GM23338 (cell line): Measurements from ENCODE around the gene ZDHHC5. TPM values are rescaled to one million over a fixed set of nuclear protein-coding genes. Genes with fewer than 3 reads are reported as not detected.

Source experiments
- ATAC-seq: fragments of 200-7000 bp; cut with Tn5 transposase; 3 replicates; pipeline ENCODE4 v1.9.1; 2020
- DNase-seq: peaks from one replicate; pipeline ENCODE4 v3.0.0-alpha.2; 2015; ENCODE audit warnings: low spot score
- H2AFZ ChIP-seq: fragments of 200-600 bp; sonication (generic); 2 replicates; pipeline ENCODE4 v1.8.0; 2016; ENCODE audit warnings: antibody characterized with exemption, mild to moderate bottlenecking, moderate library complexity
- H3F3A ChIP-seq: fragments of 200-600 bp; sonication (generic); replicated peaks from 2 replicates; pipeline ENCODE4 v1.8.0; 2017; ENCODE audit warnings: antibody characterized with exemption, mixed run types, low read depth
- H3K27ac ChIP-seq: fragments of 200-600 bp; sonication (generic); 2 replicates; pipeline ENCODE4 v1.6.1; 2016; ENCODE audit warnings: low read depth
- H3K27me3 ChIP-seq: fragments of 200-600 bp; sonication (generic); 2 replicates; pipeline ENCODE4 v1.8.0; 2016; ENCODE audit warnings: mild to moderate bottlenecking, mixed run types, moderate library complexity; ENCODE audit not compliant: insufficient read depth
- H3K36me3 ChIP-seq: fragments of 200-600 bp; sonication (generic); 2 replicates; pipeline ENCODE4 v1.8.0; 2016; ENCODE audit warnings: mild to moderate bottlenecking; ENCODE audit not compliant: insufficient read depth
- H3K4me1 ChIP-seq: fragments of 200-600 bp; sonication (generic); 2 replicates; pipeline ENCODE4 v1.8.0; 2016; ENCODE audit warnings: mild to moderate bottlenecking, moderate library complexity; ENCODE audit not compliant: insufficient read depth
- H3K4me2 ChIP-seq: fragments of 200-600 bp; sonication (generic); 2 replicates; pipeline ENCODE4 v1.7.1; 2017; ENCODE audit warnings: mixed run types
- H3K4me3 ChIP-seq: fragments of 200-600 bp; sonication (generic); 2 replicates; pipeline ENCODE4 v1.6.1; 2016; ENCODE audit warnings: mixed run types
- H3K79me2 ChIP-seq: fragments of 200-600 bp; sonication (generic); replicated peaks from 2 replicates; pipeline ENCODE4 v1.8.0; 2017; ENCODE audit warnings: mild to moderate bottlenecking; ENCODE audit not compliant: insufficient read depth
- H3K9me2 ChIP-seq: fragments of 200-600 bp; sonication (generic); 2 replicates; pipeline ENCODE4 v1.8.0; 2017; ENCODE audit not compliant: insufficient read depth
- H4K20me1 ChIP-seq: fragments of 200-600 bp; sonication (generic); replicated peaks from 2 replicates; pipeline ENCODE4 v1.8.0; 2017; ENCODE audit warnings: mild to moderate bottlenecking; ENCODE audit not compliant: insufficient read depth
- H3K27ac Mint-ChIP-seq: 2 replicates; pipeline ENCODE4 v1.8.0; 2020; ENCODE audit warnings: inconsistent platforms, mild to moderate bottlenecking, moderate library complexity, mixed read lengths
- H3K27me3 Mint-ChIP-seq: 3 replicates; pipeline ENCODE4 v1.8.0; 2022; ENCODE audit warnings: low read depth, mild to moderate bottlenecking, moderate library complexity, mixed read lengths, inconsistent platforms; ENCODE audit not compliant: insufficient read depth, poor library complexity
- H3K36me3 Mint-ChIP-seq: 3 replicates; pipeline ENCODE4 v1.8.0; 2021; ENCODE audit warnings: low read depth, mild to moderate bottlenecking, inconsistent platforms, moderate library complexity, mixed read lengths
- H3K4me1 Mint-ChIP-seq: 3 replicates; pipeline ENCODE4 v1.8.0; 2020; ENCODE audit warnings: mild to moderate bottlenecking, inconsistent platforms, mixed read lengths
- H3K4me3 Mint-ChIP-seq: 3 replicates; pipeline ENCODE4 v1.8.0; 2021; ENCODE audit warnings: moderate library complexity, mild to moderate bottlenecking, inconsistent platforms, mixed read lengths
- H3K9me3 Mint-ChIP-seq: 3 replicates; pipeline ENCODE4 v1.8.0; 2020; ENCODE audit warnings: moderate library complexity, mild to moderate bottlenecking, inconsistent platforms, mixed read lengths
- CREB1 ChIP-seq: fragments of 250-450 bp; sonication (Bioruptor Pico); IDR thresholded peaks from 2 replicates; pipeline ENCODE4 v1.5.0; 2020; ENCODE audit warnings: low read depth, mild to moderate bottlenecking, moderate library complexity
- EZH2 ChIP-seq: fragments of 200-600 bp; sonication (generic); IDR thresholded peaks from one replicate; pipeline ENCODE4 v1.8.0; 2017; ENCODE audit warnings: antibody characterized with exemption, mild to moderate bottlenecking, low read depth; ENCODE audit not compliant: unreplicated experiment
- NANOG ChIP-seq: IDR thresholded peaks from 2 replicates; pipeline ENCODE4 v1.6.1; 2016; ENCODE audit warnings: antibody characterized with exemption, borderline replicate concordance
- STAT1 ChIP-seq: IDR thresholded peaks from one replicate; pipeline ENCODE4 v1.6.1; 2016; ENCODE audit warnings: antibody characterized with exemption; ENCODE audit not compliant: unreplicated experiment
- polyA plus RNA-seq: library from polyadenylated mRNA; unstranded; fragments of >200 nt; fragmentation: Nextera tagmentation; extraction: Ambion mirVana; gene quantifications from 2 replicates; pipeline ENCODE4 v1.2.1, GENCODE V29; 2016
- total RNA-seq: library from RNA; depleted of rRNA; stranded (reverse); fragments of >200 nt; shearing (Covaris generic); gene quantifications from 2 replicates; pipeline ENCODE4 v1.2.3, GENCODE V29; 2014
- TF ChIP-seq, protein P1 (sequence below), 2 experiments: fragments of 200-600 bp in 1 of 2; sonication (generic) in 1 of 2; conservative IDR thresholded peaks; 2 replicates each; pipeline versions ENCODE4 v1.5.1 to v1.6.1; 2016 to 2017; ENCODE audit warnings: antibody characterized with exemption in 2 of 2, low read depth in 2 of 2, mild to moderate bottlenecking in 2 of 2, moderate library complexity in 1 of 2
- TF ChIP-seq, protein P2 (sequence below): IDR thresholded peaks from 2 replicates; pipeline ENCODE4 v1.6.1; 2016; ENCODE audit warnings: antibody characterized with exemption
- TF ChIP-seq, protein P3 (sequence below): IDR thresholded peaks from one replicate; pipeline ENCODE4 v1.6.1; 2018; ENCODE audit warnings: antibody characterized with exemption; ENCODE audit not compliant: unreplicated experiment

Gene ZDHHC5
- total and polyA plus RNA-seq, 2 experiments from 2014 or later = 16.9 to 42.3 TPM

DNA sequence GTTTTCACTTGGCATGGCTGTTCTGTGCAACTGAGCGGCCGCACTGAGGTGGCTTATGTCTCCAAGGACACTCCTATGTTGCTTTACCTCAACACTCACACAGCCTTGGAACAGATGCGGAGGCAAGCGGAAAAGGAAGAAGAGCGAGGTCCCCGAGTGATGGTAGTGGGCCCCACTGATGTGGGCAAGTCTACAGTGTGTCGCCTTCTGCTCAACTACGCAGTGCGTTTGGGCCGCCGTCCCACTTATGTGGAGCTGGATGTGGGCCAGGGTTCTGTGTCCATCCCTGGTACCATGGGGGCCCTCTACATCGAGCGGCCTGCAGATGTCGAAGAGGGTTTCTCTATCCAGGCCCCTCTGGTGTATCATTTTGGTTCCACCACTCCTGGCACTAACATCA, 8.2 kb upstream of the ZDHHC5 start:
- H3F3A ChIP-seq = peaks cover 3% of the 10 kb centered on the region; the same call in 1 of the 2 replicates
- no peak overlapping the region for H3K27ac Mint-ChIP-seq

DNA sequence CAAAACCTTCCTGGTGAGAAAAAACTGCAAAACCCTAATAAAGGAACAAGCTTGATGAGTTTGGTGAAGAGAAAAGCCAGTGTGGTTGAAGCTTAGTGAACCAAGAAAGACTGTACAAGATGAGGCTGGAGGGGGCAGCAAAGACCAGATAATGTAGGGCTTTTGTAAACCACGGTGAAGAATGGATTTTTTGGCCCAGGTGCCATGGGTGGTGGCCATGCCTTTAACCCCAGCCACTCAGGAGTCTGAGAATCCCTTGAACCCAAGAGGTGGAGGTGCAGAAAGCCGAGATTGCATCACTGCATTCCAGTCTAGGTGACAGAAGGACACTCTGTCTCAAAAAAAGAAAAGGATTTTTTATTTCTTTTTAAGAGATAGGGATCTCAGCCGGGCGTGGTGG, 5.0 kb upstream of the ZDHHC5 start:
- H3K4me2 ChIP-seq = no peak overlapping the region
- H3K9me2 ChIP-seq = no peaks in the 10 kb centered on the region
- peaks cover 3% of the 10 kb centered on the region; the same call in 2 of the 3 replicates for H3K4me1 Mint-ChIP-seq
- H3K36me3 ChIP-seq = peaks cover 18% of the 10 kb centered on the region
- peaks cover 12% of the 10 kb centered on the region for H3K27me3 Mint-ChIP-seq
- H3K27ac Mint-ChIP-seq = no peak overlapping the region
- H3K4me3 Mint-ChIP-seq = no peak overlapping the region
- ATAC-seq (no peak), DNase-seq (peak; percentile 61)
- H3K4me3 ChIP-seq = no peak overlapping the region
- H2AFZ ChIP-seq = no peak overlapping the region
- H3K36me3 Mint-ChIP-seq = peaks cover 31% of the 10 kb centered on the region
- no peaks in the 10 kb centered on the region for H3K27me3 ChIP-seq
- peaks cover 16% of the 10 kb centered on the region for H3K79me2 ChIP-seq
- H3K27ac ChIP-seq = no peak overlapping the region
- no peak for TF ChIP-seq NANOG
- TF ChIP-seq, protein P1, sequence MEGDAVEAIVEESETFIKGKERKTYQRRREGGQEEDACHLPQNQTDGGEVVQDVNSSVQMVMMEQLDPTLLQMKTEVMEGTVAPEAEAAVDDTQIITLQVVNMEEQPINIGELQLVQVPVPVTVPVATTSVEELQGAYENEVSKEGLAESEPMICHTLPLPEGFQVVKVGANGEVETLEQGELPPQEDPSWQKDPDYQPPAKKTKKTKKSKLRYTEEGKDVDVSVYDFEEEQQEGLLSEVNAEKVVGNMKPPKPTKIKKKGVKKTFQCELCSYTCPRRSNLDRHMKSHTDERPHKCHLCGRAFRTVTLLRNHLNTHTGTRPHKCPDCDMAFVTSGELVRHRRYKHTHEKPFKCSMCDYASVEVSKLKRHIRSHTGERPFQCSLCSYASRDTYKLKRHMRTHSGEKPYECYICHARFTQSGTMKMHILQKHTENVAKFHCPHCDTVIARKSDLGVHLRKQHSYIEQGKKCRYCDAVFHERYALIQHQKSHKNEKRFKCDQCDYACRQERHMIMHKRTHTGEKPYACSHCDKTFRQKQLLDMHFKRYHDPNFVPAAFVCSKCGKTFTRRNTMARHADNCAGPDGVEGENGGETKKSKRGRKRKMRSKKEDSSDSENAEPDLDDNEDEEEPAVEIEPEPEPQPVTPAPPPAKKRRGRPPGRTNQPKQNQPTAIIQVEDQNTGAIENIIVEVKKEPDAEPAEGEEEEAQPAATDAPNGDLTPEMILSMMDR (conservative IDR thresholded peaks at IDR 0.05; ENCODE audit: low read depth in 2 of 2) = peak; percentile 25 to 56; a peak in 3 of 4 replicates
- peaks cover 2% of the 10 kb centered on the region; the same call in 2 of the 3 replicates for H3K9me3 Mint-ChIP-seq
- H3F3A ChIP-seq = peaks cover 3% of the 10 kb centered on the region; the same call in 1 of the 2 replicates
- H4K20me1 ChIP-seq = 0 out of 2 replicates have a peak, but pooled peaks cover 4% of the 10 kb centered on the region
- no peaks in the 10 kb centered on the region for H3K4me1 ChIP-seq

More for the DNA sequence above, 8.2 kb upstream of the ZDHHC5 start:
- TF ChIP-seq EZH2 (no peak), NANOG (no peak), STAT1 (no peak), CREB1 (CRISPR knock-in tag) (no peak)
- TF ChIP-seq, protein P2, sequence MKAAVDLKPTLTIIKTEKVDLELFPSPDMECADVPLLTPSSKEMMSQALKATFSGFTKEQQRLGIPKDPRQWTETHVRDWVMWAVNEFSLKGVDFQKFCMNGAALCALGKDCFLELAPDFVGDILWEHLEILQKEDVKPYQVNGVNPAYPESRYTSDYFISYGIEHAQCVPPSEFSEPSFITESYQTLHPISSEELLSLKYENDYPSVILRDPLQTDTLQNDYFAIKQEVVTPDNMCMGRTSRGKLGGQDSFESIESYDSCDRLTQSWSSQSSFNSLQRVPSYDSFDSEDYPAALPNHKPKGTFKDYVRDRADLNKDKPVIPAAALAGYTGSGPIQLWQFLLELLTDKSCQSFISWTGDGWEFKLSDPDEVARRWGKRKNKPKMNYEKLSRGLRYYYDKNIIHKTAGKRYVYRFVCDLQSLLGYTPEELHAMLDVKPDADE = no peak
- TF ChIP-seq, protein P3, sequence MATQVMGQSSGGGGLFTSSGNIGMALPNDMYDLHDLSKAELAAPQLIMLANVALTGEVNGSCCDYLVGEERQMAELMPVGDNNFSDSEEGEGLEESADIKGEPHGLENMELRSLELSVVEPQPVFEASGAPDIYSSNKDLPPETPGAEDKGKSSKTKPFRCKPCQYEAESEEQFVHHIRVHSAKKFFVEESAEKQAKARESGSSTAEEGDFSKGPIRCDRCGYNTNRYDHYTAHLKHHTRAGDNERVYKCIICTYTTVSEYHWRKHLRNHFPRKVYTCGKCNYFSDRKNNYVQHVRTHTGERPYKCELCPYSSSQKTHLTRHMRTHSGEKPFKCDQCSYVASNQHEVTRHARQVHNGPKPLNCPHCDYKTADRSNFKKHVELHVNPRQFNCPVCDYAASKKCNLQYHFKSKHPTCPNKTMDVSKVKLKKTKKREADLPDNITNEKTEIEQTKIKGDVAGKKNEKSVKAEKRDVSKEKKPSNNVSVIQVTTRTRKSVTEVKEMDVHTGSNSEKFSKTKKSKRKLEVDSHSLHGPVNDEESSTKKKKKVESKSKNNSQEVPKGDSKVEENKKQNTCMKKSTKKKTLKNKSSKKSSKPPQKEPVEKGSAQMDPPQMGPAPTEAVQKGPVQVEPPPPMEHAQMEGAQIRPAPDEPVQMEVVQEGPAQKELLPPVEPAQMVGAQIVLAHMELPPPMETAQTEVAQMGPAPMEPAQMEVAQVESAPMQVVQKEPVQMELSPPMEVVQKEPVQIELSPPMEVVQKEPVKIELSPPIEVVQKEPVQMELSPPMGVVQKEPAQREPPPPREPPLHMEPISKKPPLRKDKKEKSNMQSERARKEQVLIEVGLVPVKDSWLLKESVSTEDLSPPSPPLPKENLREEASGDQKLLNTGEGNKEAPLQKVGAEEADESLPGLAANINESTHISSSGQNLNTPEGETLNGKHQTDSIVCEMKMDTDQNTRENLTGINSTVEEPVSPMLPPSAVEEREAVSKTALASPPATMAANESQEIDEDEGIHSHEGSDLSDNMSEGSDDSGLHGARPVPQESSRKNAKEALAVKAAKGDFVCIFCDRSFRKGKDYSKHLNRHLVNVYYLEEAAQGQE = no peak
- H3K27ac ChIP-seq = no peak overlapping the region
- peaks cover 9% of the 10 kb centered on the region for H3K27me3 ChIP-seq
- no peaks in the 10 kb centered on the region for H3K4me1 ChIP-seq
- Mint-ChIP-seq H3K4me1 (peaks cover 7% of the 10 kb centered on the region), H3K4me3 (no peak overlapping the region), H3K27me3 (peaks cover 8% of the 10 kb centered on the region), H3K36me3 (peaks cover 31% of the 10 kb centered on the region), H3K9me3 (no peaks in the 10 kb centered on the region)
- DNase-seq (no peak), ATAC-seq (no peak)
- H2AFZ ChIP-seq = no peak overlapping the region
- H3K36me3 ChIP-seq = peaks cover 18% of the 10 kb centered on the region
- H3K4me2 ChIP-seq = no peak overlapping the region
- H4K20me1 ChIP-seq = 0 out of 2 replicates have a peak, but pooled peaks cover 4% of the 10 kb centered on the region
- H3K9me2 ChIP-seq = no peaks in the 10 kb centered on the region
- H3K4me3 ChIP-seq = no peak overlapping the region
- H3K79me2 ChIP-seq = peaks cover 19% of the 10 kb centered on the region
